Naive B cell (primary cell): ENCODE results near the gene OTOG. TPM values are rescaled to one million over a fixed set of nuclear protein-coding genes. Genes with fewer than 3 reads are reported as not detected.

Source experiments
- ATAC-seq, 2 donors: fragments of 150-1000 bp; cut with Tn5 transposase; 2 replicates each; pipeline ENCODE4 v1.10.0; 2021; ENCODE audit warnings: low read depth in 2 of 2, mild to moderate bottlenecking in 2 of 2, moderate library complexity in 2 of 2
- DNase-seq: peaks from one replicate; pipeline ENCODE4 v3.0.0; 2022
- H3K27ac Mint-ChIP-seq, 6 donors: one replicate each; pipeline ENCODE4 v1.8.0; 2020 to 2022; ENCODE audit warnings: mild to moderate bottlenecking in 6 of 6, mixed read lengths in 6 of 6, moderate library complexity in 5 of 6, inconsistent platforms in 2 of 6
- H3K27me3 Mint-ChIP-seq, 3 donors: one replicate each; pipeline ENCODE4 v1.8.0; 2021 to 2022; ENCODE audit warnings: mixed read lengths in 3 of 3, mild to moderate bottlenecking in 1 of 3
- H3K36me3 Mint-ChIP-seq, 2 donors: one replicate each; pipeline ENCODE4 v1.8.0; 2020 to 2022; ENCODE audit warnings: mixed read lengths in 2 of 2, inconsistent platforms in 1 of 2, mild to moderate bottlenecking in 1 of 2
- H3K4me1 Mint-ChIP-seq, 3 donors: one replicate each; pipeline ENCODE4 v1.8.0; 2020 to 2022; ENCODE audit warnings: mixed read lengths in 3 of 3, inconsistent platforms in 1 of 3, mild to moderate bottlenecking in 1 of 3, moderate library complexity in 1 of 3
- H3K4me3 Mint-ChIP-seq, 8 donors: one replicate each; pipeline ENCODE4 v1.8.0; 2020 to 2022; ENCODE audit warnings: mild to moderate bottlenecking in 8 of 8, mixed read lengths in 8 of 8, moderate library complexity in 8 of 8, inconsistent platforms in 2 of 8
- H3K9me3 Mint-ChIP-seq, 7 donors: one replicate each; pipeline ENCODE4 v1.8.0; 2020 to 2022; ENCODE audit warnings: mixed read lengths in 7 of 7, mild to moderate bottlenecking in 5 of 7, inconsistent platforms in 2 of 7, moderate library complexity in 1 of 7
- polyA plus RNA-seq, 6 donors: library from polyadenylated mRNA; unstranded; fragments of 300-500 nt; fragmentation: Illumina TruSeq; gene quantifications; one replicate each; pipeline ENCODE4 v1.2.3, GENCODE V29; 2021; ENCODE audit warnings: low read depth in 6 of 6

OTOG gene
- polyA plus RNA-seq, 6 donors from 2014 or later: not detected

GRCh38 chr11:17643506-17644405 is 96.7 kb downstream of the OTOG start:
- Mint-ChIP-seq H3K4me3 (no peak overlapping the region), H3K27me3 (peaks cover 0 to 8% (median 3%) of the 10 kb centered on the region in 3 donors), H3K27ac (no peak overlapping the region), H3K36me3 (peaks cover 0 to 11% of the 10 kb centered on the region in 2 donors), H3K4me1 (no peaks in the 10 kb centered on the region), H3K9me3 (peaks cover 6 to 16% (median 9%) of the 10 kb centered on the region in 7 donors)
- DNase-seq: no peak
- ATAC-seq: no peak

GRCh38 chr11:17645190-17645970 is 98.3 kb downstream of the OTOG start:
- Mint-ChIP-seq H3K27me3 (peaks cover 4 to 14% (median 10%) of the 10 kb centered on the region in 3 donors), H3K36me3 (peaks cover 0 to 11% of the 10 kb centered on the region in 2 donors), H3K4me1 (peaks cover 0 to 4% (median 3%) of the 10 kb centered on the region in 3 donors), H3K4me3 (no peak overlapping the region), H3K9me3 (peaks cover 6 to 25% (median 8%) of the 10 kb centered on the region in 7 donors), H3K27ac (peak overlapping the region in 1 of 6 donors; percentile 33)
- DNase-seq: no peak
- ATAC-seq: no peak

- peaks cover 0 to 11% of the 10 kb centered on the region in 2 donors for H3K36me3 Mint-ChIP-seq
- no peak for ATAC-seq
- H3K27ac Mint-ChIP-seq: no peak overlapping the region
- H3K27me3 Mint-ChIP-seq: peaks cover 4 to 25% (median 22%) of the 10 kb centered on the region in 3 donors
- peaks cover 6 to 25% (median 8%) of the 10 kb centered on the region in 7 donors for H3K9me3 Mint-ChIP-seq
- no peak for DNase-seq
- H3K4me1 Mint-ChIP-seq: peaks cover 0 to 4% (median 3%) of the 10 kb centered on the region in 3 donors
- H3K4me3 Mint-ChIP-seq: peak overlapping the region in 1 of 8 donors; percentile 42
These were observed 99.5 kb downstream of the OTOG start for GRCh38 chr11:17646451-17647145.

- no peak for DNase-seq
- Mint-ChIP-seq H3K27ac (no peak overlapping the region), H3K4me3 (no peak overlapping the region), H3K4me1 (peaks cover 0 to 4% (median 3%) of the 10 kb centered on the region in 3 donors), H3K9me3 (peaks cover 6 to 25% (median 8%) of the 10 kb centered on the region in 7 donors), H3K27me3 (peaks cover 4 to 33% (median 28%) of the 10 kb centered on the region in 3 donors), H3K36me3 (peaks cover 0 to 11% of the 10 kb centered on the region in 2 donors)
- no peak for ATAC-seq
These were observed 101.5 kb downstream of the OTOG start for GRCh38 chr11:17648528-17648927.

- Mint-ChIP-seq H3K9me3 (peaks cover 6 to 28% (median 9%) of the 10 kb centered on the region in 7 donors), H3K27ac (no peak overlapping the region), H3K27me3 (peaks cover 5 to 33% (median 28%) of the 10 kb centered on the region in 3 donors), H3K36me3 (peaks cover 0 to 11% of the 10 kb centered on the region in 2 donors), H3K4me3 (no peak overlapping the region), H3K4me1 (peaks cover 0 to 4% (median 3%) of the 10 kb centered on the region in 3 donors)
- ATAC-seq: no peak
- DNase-seq: no peak
These were observed 102.2 kb downstream of the OTOG start for GRCh38 chr11:17649261-17649660.

GRCh38 chr11:17649696-17650095 is 102.6 kb downstream of the OTOG start:
- no peak overlapping the region for H3K4me3 Mint-ChIP-seq
- DNase-seq (no peak), ATAC-seq (no peak)
- H3K36me3 Mint-ChIP-seq: peaks cover 0 to 11% of the 10 kb centered on the region in 2 donors
- H3K27me3 Mint-ChIP-seq: peaks cover 8 to 33% (median 28%) of the 10 kb centered on the region in 3 donors
- peaks cover 6 to 32% (median 9%) of the 10 kb centered on the region in 7 donors for H3K9me3 Mint-ChIP-seq
- peak overlapping the region in 1 of 6 donors; percentile 46 for H3K27ac Mint-ChIP-seq
- H3K4me1 Mint-ChIP-seq: peaks cover 0 to 4% (median 3%) of the 10 kb centered on the region in 3 donors

GRCh38 chr11:17650127-17650911 is 103.3 kb downstream of the OTOG start:
- Mint-ChIP-seq H3K27me3 (peaks cover 12 to 34% (median 33%) of the 10 kb centered on the region in 3 donors), H3K9me3 (peaks cover 8 to 39% (median 14%) of the 10 kb centered on the region in 7 donors), H3K4me3 (no peak overlapping the region), H3K27ac (peak overlapping the region in 2 of 6 donors; percentile 46 to 52), H3K36me3 (peaks cover 0 to 11% of the 10 kb centered on the region in 2 donors), H3K4me1 (peaks cover 0 to 4% (median 3%) of the 10 kb centered on the region in 3 donors)
- no peak for DNase-seq
- ATAC-seq: no peak

- peaks cover 0 to 11% of the 10 kb centered on the region in 2 donors for H3K36me3 Mint-ChIP-seq
- ATAC-seq (no peak), DNase-seq (no peak)
- peaks cover 0 to 4% (median 3%) of the 10 kb centered on the region in 3 donors for H3K4me1 Mint-ChIP-seq
- no peak overlapping the region for H3K27ac Mint-ChIP-seq
- no peak overlapping the region for H3K4me3 Mint-ChIP-seq
- peaks cover 18 to 41% (median 33%) of the 10 kb centered on the region in 3 donors for H3K27me3 Mint-ChIP-seq
- H3K9me3 Mint-ChIP-seq: peaks cover 11 to 46% (median 21%) of the 10 kb centered on the region in 7 donors
These were observed 104.0 kb downstream of the OTOG start for GRCh38 chr11:17651061-17651460.

GRCh38 chr11:17651681-17652080 is 104.6 kb downstream of the OTOG start:
- Mint-ChIP-seq H3K36me3 (peaks cover 0 to 11% of the 10 kb centered on the region in 2 donors), H3K27ac (no peak overlapping the region), H3K4me3 (peak overlapping the region in 1 of 8 donors; percentile 40), H3K4me1 (peaks cover 0 to 4% (median 3%) of the 10 kb centered on the region in 3 donors), H3K9me3 (peaks cover 11 to 46% (median 21%) of the 10 kb centered on the region in 7 donors), H3K27me3 (peaks cover 18 to 41% (median 33%) of the 10 kb centered on the region in 3 donors)
- no peak for DNase-seq
- ATAC-seq: no peak

GRCh38 chr11:17652556-17652955 is 105.5 kb downstream of the OTOG start:
- Mint-ChIP-seq H3K36me3 (peaks cover 0 to 4% of the 10 kb centered on the region in 2 donors), H3K4me1 (peaks cover 0 to 4% (median 3%) of the 10 kb centered on the region in 3 donors), H3K9me3 (peaks cover 6 to 39% (median 17%) of the 10 kb centered on the region in 7 donors), H3K4me3 (no peak overlapping the region), H3K27ac (no peak overlapping the region), H3K27me3 (peaks cover 18 to 44% (median 34%) of the 10 kb centered on the region in 3 donors)
- DNase-seq (no peak), ATAC-seq (no peak)

GRCh38 chr11:17653611-17654010 is 106.6 kb downstream of the OTOG start:
- peaks cover 18 to 53% (median 44%) of the 10 kb centered on the region in 3 donors for H3K27me3 Mint-ChIP-seq
- no peak for DNase-seq

GRCh38 chr11:17655682-17656081 is 108.6 kb downstream of the OTOG start:
- Mint-ChIP-seq H3K36me3 (no peaks in the 10 kb centered on the region), H3K27me3 (peaks cover 14 to 44% (median 42%) of the 10 kb centered on the region in 3 donors), H3K4me3 (no peak overlapping the region), H3K9me3 (peaks cover 4 to 21% (median 9%) of the 10 kb centered on the region in 7 donors), H3K27ac (no peak overlapping the region), H3K4me1 (no peaks in the 10 kb centered on the region)
- DNase-seq (no peak), ATAC-seq (no peak)

More at GRCh38 chr11:17653611-17654010, 106.6 kb downstream of the OTOG start:
- peaks cover 0 to 4% (median 3%) of the 10 kb centered on the region in 3 donors for H3K4me1 Mint-ChIP-seq
- H3K36me3 Mint-ChIP-seq: no peaks in the 10 kb centered on the region
- no peak overlapping the region for H3K4me3 Mint-ChIP-seq
- H3K9me3 Mint-ChIP-seq: peaks cover 4 to 32% (median 13%) of the 10 kb centered on the region in 7 donors
- ATAC-seq: no peak
- no peak overlapping the region for H3K27ac Mint-ChIP-seq
